IMR-90 (cell line): Measurements from ENCODE around the gene LILRA1. TPM values are rescaled to one million over a fixed set of nuclear protein-coding genes. Genes with fewer than 3 reads are reported as not detected.

Experiments
- ATAC-seq: fragments of 200-7000 bp; cut with Tn5 transposase; 2 replicates; pipeline ENCODE4 v1.9.1; 2020; ENCODE audit warnings: low read depth, mild to moderate bottlenecking, moderate library complexity
- BruUV-seq: library from RNA; stranded (reverse); fragments of 400-500 nt; replicated peaks from 2 replicates; lab custom pipeline; 2021; lab: Mats Ljungman, UMichigan
- CTCF ChIA-PET: fragments of 300-600 bp; formaldehyde crosslinking; extraction: SDS; loops from one replicate; lab custom pipeline; 2021; ENCODE audit warnings: antibody characterized with exemption; lab: Yijun Ruan, JAX
- POLR2A ChIA-PET: fragments of 300-600 bp; sonication (Branson Sonifier 250); formaldehyde crosslinking; loops from one replicate; lab custom pipeline; 2022; ENCODE audit warnings: antibody characterized with exemption; ENCODE audit not compliant: unreplicated experiment; lab: Charles Lee
- DNase-seq: peaks from one replicate; pipeline ENCODE4 v3.0.0; 2013
- H2AFZ ChIP-seq: replicated peaks from 2 replicates; pipeline ENCODE3; 2013; ENCODE audit warnings: low read length, mild to moderate bottlenecking; ENCODE audit not compliant: poor library complexity
- H2AK5ac ChIP-seq: 2 replicates; pipeline ENCODE4 v1.6.1; 2013; ENCODE audit warnings: low read depth, low read length, inconsistent platforms
- H2AK9ac ChIP-seq: replicated peaks from 2 replicates; pipeline ENCODE3; 2013; ENCODE audit warnings: mild to moderate bottlenecking, low read depth, low read length, moderate library complexity; ENCODE audit not compliant: poor library complexity
- H2BK120ac ChIP-seq: 2 replicates; pipeline ENCODE4 v1.6.1; 2013; ENCODE audit warnings: low read depth, low read length, inconsistent platforms
- H2BK15ac ChIP-seq: 3 replicates; pipeline ENCODE4 v1.6.1; 2013; ENCODE audit warnings: low read depth, low read length, inconsistent platforms
- H2BK20ac ChIP-seq: 2 replicates; pipeline ENCODE4 v1.6.1; 2013; ENCODE audit warnings: low read depth, mild to moderate bottlenecking, inconsistent platforms, low read length, moderate library complexity
- H2BK5ac ChIP-seq: 2 replicates; pipeline ENCODE4 v1.6.1; 2013; ENCODE audit warnings: mild to moderate bottlenecking, low read depth, low read length, inconsistent platforms; ENCODE audit not compliant: poor library complexity, severe bottlenecking
- H3K14ac ChIP-seq: replicated peaks from 2 replicates; pipeline ENCODE4 v1.6.1; 2013; ENCODE audit warnings: low read depth, low read length, inconsistent platforms
- H3K18ac ChIP-seq: 2 replicates; pipeline ENCODE4 v1.6.1; 2013; ENCODE audit warnings: low read depth, low read length, control low read depth
- H3K23ac ChIP-seq: 2 replicates; pipeline ENCODE4 v1.6.1; 2013; ENCODE audit warnings: low read depth, low read length, inconsistent platforms
- H3K27ac ChIP-seq: 2 replicates; pipeline ENCODE4 v1.5.1; 2013; ENCODE audit warnings: mild to moderate bottlenecking, control low read depth, low read length; ENCODE audit not compliant: insufficient read depth
- H3K27me3 ChIP-seq: 2 replicates; pipeline ENCODE4 v1.6.1; 2013; ENCODE audit warnings: low read length; ENCODE audit not compliant: control insufficient read depth, insufficient read depth
- H3K36me3 ChIP-seq: 2 replicates; pipeline ENCODE4 v1.6.1; 2013; ENCODE audit warnings: low read length, mixed read lengths; ENCODE audit not compliant: control insufficient read depth, insufficient read depth
- H3K4ac ChIP-seq: 2 replicates; pipeline ENCODE4 v1.6.1; 2013; ENCODE audit warnings: low read depth, low read length, inconsistent platforms
- H3K4me1 ChIP-seq: 2 replicates; pipeline ENCODE4 v1.6.1; 2013; ENCODE audit warnings: low read length, mixed read lengths; ENCODE audit not compliant: control insufficient read depth, insufficient read depth
- H3K4me2 ChIP-seq: 2 replicates; pipeline ENCODE4 v1.6.1; 2013; ENCODE audit warnings: low read depth, mild to moderate bottlenecking, control low read depth, low read length, moderate library complexity
- H3K4me3 ChIP-seq: 2 replicates; pipeline ENCODE4 v1.5.1; 2013; ENCODE audit warnings: low read depth, mild to moderate bottlenecking, control low read depth, low read length, moderate library complexity; ENCODE audit not compliant: insufficient read depth
- H3K56ac ChIP-seq: 2 replicates; pipeline ENCODE4 v1.6.1; 2013; ENCODE audit warnings: low read length, inconsistent platforms; ENCODE audit not compliant: insufficient read depth; ENCODE audit errors: extremely low read depth
- H3K79me1 ChIP-seq, 2 experiments: 2 replicates each; pipeline ENCODE4 v1.6.1; 2013; ENCODE audit warnings: low read length in 2 of 2, inconsistent platforms in 1 of 2, low read depth in 1 of 2
- H3K9ac ChIP-seq: 2 replicates; pipeline ENCODE4 v1.6.1; 2013; ENCODE audit warnings: low read depth, low read length, control low read depth
- H3K9me1 ChIP-seq: 2 replicates; pipeline ENCODE4 v1.6.1; 2013; ENCODE audit warnings: low read length, inconsistent platforms; ENCODE audit not compliant: insufficient read depth
- H3K9me3 ChIP-seq: 2 replicates; pipeline ENCODE4 v1.6.1; 2013; ENCODE audit warnings: low read length; ENCODE audit not compliant: control insufficient read depth, insufficient read depth
- H4K20me1 ChIP-seq: 2 replicates; pipeline ENCODE4 v1.6.1; 2013; ENCODE audit warnings: low read length, inconsistent platforms; ENCODE audit not compliant: insufficient read depth
- H4K5ac ChIP-seq: 2 replicates; pipeline ENCODE4 v1.6.1; 2013; ENCODE audit warnings: mild to moderate bottlenecking, low read depth, low read length, control low read depth
- H4K8ac ChIP-seq, 2 experiments: 2 replicates each; pipeline ENCODE4 v1.6.1; 2013; ENCODE audit warnings: low read depth in 2 of 2, low read length in 2 of 2, control low read depth in 1 of 2, inconsistent platforms in 1 of 2
- H4K91ac ChIP-seq: 2 replicates; pipeline ENCODE4 v1.6.1; 2013; ENCODE audit warnings: low read depth, low read length, inconsistent platforms; ENCODE audit not compliant: insufficient read depth
- CEBPB ChIP-seq: IDR thresholded peaks from 2 replicates; pipeline ENCODE4 v1.6.1; 2012; ENCODE audit warnings: low read depth, low read length, improper control_type of control experiment
- CHD1 ChIP-seq: IDR thresholded peaks from 2 replicates; pipeline ENCODE4 v1.6.1; 2012; ENCODE audit warnings: low read depth, low read length, improper control_type of control experiment
- MAZ ChIP-seq: IDR thresholded peaks from 2 replicates; pipeline ENCODE4 v1.6.1; 2012; ENCODE audit warnings: low read depth, mild to moderate bottlenecking, low read length, improper control_type of control experiment, moderate library complexity, borderline replicate concordance
- NFE2L2 ChIP-seq: fragments of 150-350 bp; IDR thresholded peaks from 2 replicates; pipeline ENCODE4 v1.6.1; 2016; ENCODE audit warnings: low read depth, mild to moderate bottlenecking, low read length
- POLR2A ChIP-seq: IDR thresholded peaks from 2 replicates; pipeline ENCODE4 v1.6.1; 2012; ENCODE audit warnings: mild to moderate bottlenecking, low read depth, low read length
- RCOR1 ChIP-seq: IDR thresholded peaks from 2 replicates; pipeline ENCODE4 v1.6.1; 2012; ENCODE audit warnings: mild to moderate bottlenecking, low read length, improper control_type of control experiment; ENCODE audit not compliant: insufficient replicate concordance
- RFX5 ChIP-seq: IDR thresholded peaks from 2 replicates; pipeline ENCODE4 v1.8.0; 2012; ENCODE audit warnings: low read depth, mild to moderate bottlenecking, low read length, moderate library complexity
- WGBS, 2 experiments: methylation state at CpG; one replicate each; pipeline versions ENCODE4 v1.1.5 to v1.1.7; 2013; ENCODE audit warnings: missing lambda C conversion rate in 2 of 2; ENCODE audit not compliant: insufficient read length in 1 of 2; ENCODE audit errors: extremely low coverage in 2 of 2; 5-methylcytosine and 5-hydroxymethylcytosine counted together
- dilution Hi-C: fragments of 300-500 bp; cut with HindIII; formaldehyde crosslinking; loops from one replicate; pipeline ENCODE4 v1.14.3; 2018; ENCODE audit warnings: low sequenced_read_pairs; ENCODE audit not compliant: unreplicated experiment
- in situ Hi-C: fragments of 300-500 bp; cut with MboI; formaldehyde crosslinking; loops from 3 replicates; pipeline ENCODE4 v1.14.3; 2019; ENCODE audit warnings: low sequenced_read_pairs, inconsistent platforms, mixed read lengths
- intact Hi-C: fragments of 100-400 bp; cut with micrococcal nuclease; formaldehyde crosslinking; loops from 2 replicates; pipeline ENCODE4 v1.10.0; 2022
- polyA plus RNA-seq, 3 experiments: library from polyadenylated mRNA; depleted of rRNA; stranded (reverse); fragments of >200 nt; gene quantifications; 2 replicates each; pipeline ENCODE4 v1.2.3, GENCODE V29; 2012; ENCODE audit warnings: low replicate concordance in 1 of 3
- total RNA-seq: library from RNA; depleted of rRNA; stranded (reverse); fragments of >200 nt; gene quantifications from 2 replicates; pipeline ENCODE4 v1.2.3, GENCODE V29; 2012
- TF ChIP-seq, protein P1 (sequence below): fragments of 150-350 bp; IDR thresholded peaks from 2 replicates; pipeline ENCODE4 v1.6.1; 2016; ENCODE audit warnings: low read depth, mild to moderate bottlenecking, low read length, moderate library complexity, borderline replicate concordance
- TF ChIP-seq, protein P2 (sequence below): fragments of 150-350 bp; IDR thresholded peaks from 2 replicates; pipeline ENCODE4 v1.6.1; 2017; ENCODE audit warnings: mild to moderate bottlenecking, antibody characterized with exemption, low read length, low read depth
- TF ChIP-seq, protein P3 (sequence below): conservative IDR thresholded peaks from 2 replicates; pipeline ENCODE4 v1.5.1; 2012; ENCODE audit warnings: mild to moderate bottlenecking, low read depth, low read length, improper control_type of control experiment

Gene LILRA1
- total and polyA plus RNA-seq, 2 of the 4 experiments (the other 2 are of a cell fraction): not detected

DNA sequence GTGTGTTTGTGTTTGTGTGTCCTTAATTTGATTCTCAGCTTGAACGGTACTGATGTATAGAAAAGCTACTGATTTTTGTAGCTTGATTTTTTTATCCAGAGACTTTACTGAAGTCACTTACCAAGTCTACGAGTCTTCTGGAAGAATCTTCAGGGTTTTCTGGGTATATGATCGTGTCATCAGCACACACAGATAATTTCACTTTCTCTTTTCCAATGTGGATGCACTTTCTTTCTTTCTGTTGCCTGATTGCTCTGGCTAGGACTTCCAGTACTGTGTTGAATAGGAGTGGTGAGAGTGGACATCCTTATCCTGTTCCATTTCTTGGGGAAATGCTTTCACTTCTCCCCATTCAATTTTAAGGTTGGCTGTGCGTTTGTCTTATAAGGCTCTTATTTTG lies 29.0 kb downstream of the LILRA1 start:
- Histone ChIP-seq H2AK5ac (no peak overlapping the region), H3K9me1 (no peaks in the 10 kb centered on the region), H3K4me3 (no peak overlapping the region), H3K27me3 (no peaks in the 10 kb centered on the region), H3K23ac (no peak overlapping the region), H3K79me1 (no peaks in the 10 kb centered on the region), H4K5ac (no peak overlapping the region), H4K91ac (no peak overlapping the region), H2AK9ac (no peak overlapping the region), H4K20me1 (no peaks in the 10 kb centered on the region), H2BK120ac (no peak overlapping the region), H3K9ac (no peak overlapping the region), H3K56ac (no peak overlapping the region), H3K18ac (no peak overlapping the region), H3K9me3 (peaks cover 1% of the 10 kb centered on the region), H4K8ac (no peak overlapping the region), H2BK5ac (no peak overlapping the region), H3K14ac (no peak overlapping the region), H3K4ac (no peak overlapping the region), H3K27ac (no peak overlapping the region), H2BK15ac (no peak overlapping the region), H3K36me3 (no peaks in the 10 kb centered on the region), H3K4me2 (no peak overlapping the region), H2BK20ac (no peak overlapping the region), H2AFZ (no peak overlapping the region), H3K4me1 (no peaks in the 10 kb centered on the region)
- CTCF ChIA-PET: no interaction called here
- intact Hi-C loops: no loop called here
- POLR2A ChIA-PET: no interaction called here
- in situ Hi-C loops: no loop called here
- ATAC-seq (no peak), DNase-seq (no peak)
- TF ChIP-seq CHD1: no peak
- TF ChIP-seq CEBPB: no peak
- TF ChIP-seq MAZ: no peak
- TF ChIP-seq, protein P1, sequence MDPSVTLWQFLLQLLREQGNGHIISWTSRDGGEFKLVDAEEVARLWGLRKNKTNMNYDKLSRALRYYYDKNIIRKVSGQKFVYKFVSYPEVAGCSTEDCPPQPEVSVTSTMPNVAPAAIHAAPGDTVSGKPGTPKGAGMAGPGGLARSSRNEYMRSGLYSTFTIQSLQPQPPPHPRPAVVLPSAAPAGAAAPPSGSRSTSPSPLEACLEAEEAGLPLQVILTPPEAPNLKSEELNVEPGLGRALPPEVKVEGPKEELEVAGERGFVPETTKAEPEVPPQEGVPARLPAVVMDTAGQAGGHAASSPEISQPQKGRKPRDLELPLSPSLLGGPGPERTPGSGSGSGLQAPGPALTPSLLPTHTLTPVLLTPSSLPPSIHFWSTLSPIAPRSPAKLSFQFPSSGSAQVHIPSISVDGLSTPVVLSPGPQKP: no peak
- TF ChIP-seq POLR2A: no peak
- TF ChIP-seq, protein P2, sequence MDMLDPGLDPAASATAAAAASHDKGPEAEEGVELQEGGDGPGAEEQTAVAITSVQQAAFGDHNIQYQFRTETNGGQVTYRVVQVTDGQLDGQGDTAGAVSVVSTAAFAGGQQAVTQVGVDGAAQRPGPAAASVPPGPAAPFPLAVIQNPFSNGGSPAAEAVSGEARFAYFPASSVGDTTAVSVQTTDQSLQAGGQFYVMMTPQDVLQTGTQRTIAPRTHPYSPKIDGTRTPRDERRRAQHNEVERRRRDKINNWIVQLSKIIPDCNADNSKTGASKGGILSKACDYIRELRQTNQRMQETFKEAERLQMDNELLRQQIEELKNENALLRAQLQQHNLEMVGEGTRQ: no peak
- TF ChIP-seq, protein P3, sequence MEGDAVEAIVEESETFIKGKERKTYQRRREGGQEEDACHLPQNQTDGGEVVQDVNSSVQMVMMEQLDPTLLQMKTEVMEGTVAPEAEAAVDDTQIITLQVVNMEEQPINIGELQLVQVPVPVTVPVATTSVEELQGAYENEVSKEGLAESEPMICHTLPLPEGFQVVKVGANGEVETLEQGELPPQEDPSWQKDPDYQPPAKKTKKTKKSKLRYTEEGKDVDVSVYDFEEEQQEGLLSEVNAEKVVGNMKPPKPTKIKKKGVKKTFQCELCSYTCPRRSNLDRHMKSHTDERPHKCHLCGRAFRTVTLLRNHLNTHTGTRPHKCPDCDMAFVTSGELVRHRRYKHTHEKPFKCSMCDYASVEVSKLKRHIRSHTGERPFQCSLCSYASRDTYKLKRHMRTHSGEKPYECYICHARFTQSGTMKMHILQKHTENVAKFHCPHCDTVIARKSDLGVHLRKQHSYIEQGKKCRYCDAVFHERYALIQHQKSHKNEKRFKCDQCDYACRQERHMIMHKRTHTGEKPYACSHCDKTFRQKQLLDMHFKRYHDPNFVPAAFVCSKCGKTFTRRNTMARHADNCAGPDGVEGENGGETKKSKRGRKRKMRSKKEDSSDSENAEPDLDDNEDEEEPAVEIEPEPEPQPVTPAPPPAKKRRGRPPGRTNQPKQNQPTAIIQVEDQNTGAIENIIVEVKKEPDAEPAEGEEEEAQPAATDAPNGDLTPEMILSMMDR: no peak
- no peak for TF ChIP-seq NFE2L2
- TF ChIP-seq RCOR1: no peak
- no peak for TF ChIP-seq RFX5
- WGBS, 2 experiments: no CpG with 5 or more reads among the region's 4 CpGs
- dilution Hi-C loops: no loop called here
- BruUV-seq: no TSS peak
